WTC11 (cell line): ENCODE results near the gene MAPK14.

ENCODE experiments used
- ESRRA ChIP-seq: sonication (generic); formaldehyde crosslinking; IDR thresholded peaks from 2 replicates; pipeline ENCODE4 v1.8.1; 2022; ENCODE audit warnings: mild to moderate bottlenecking, missing genetic modification reagents, borderline replicate concordance
- ZNF671 ChIP-seq: fragments of 250-450 bp; sonication (Bioruptor Pico); IDR thresholded peaks from 2 replicates; pipeline ENCODE4 v1.8.0; 2021; ENCODE audit warnings: mild to moderate bottlenecking
- TF ChIP-seq, protein P1 (sequence below): fragments of 200-600 bp; IDR thresholded peaks from 2 replicates; pipeline ENCODE4 v1.8.0; 2022; ENCODE audit warnings: antibody characterized with exemption

DNA sequence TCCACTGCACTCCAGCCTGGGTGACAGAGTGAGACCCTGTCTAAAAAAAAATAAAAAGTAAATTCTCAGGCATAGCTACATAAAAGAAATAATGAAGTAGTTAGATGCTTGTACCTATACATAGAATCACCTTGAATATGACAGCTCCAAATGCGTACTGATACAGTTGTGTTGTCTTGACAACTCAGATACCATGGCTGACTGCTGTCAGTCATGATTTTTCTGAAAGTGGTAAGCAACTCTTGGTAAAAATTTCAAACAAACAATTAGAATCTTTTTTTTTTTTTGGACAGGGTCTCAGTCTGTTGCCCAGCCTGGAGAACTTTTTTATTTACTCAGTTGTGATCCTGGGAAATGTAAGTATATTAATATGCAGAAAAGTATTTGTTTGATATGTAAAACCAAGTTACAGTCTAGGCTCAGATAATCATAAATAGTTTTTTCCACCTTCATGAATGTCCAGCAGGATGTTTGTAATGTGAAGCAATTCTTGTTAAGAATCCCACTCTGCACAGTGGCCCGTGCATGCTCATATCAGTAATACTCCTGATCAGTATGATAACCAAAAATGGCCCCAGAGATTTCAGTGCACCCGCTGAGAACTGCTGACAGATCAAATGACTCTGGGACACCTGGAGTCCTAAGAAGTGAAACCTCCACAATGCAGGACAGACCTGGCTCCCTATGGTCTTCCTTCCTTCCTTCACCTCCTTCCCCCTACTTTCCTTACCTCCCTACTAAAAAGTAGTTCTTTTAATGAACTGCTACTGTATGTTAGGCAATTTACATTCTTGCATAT lies 88.7 kb downstream of the MAPK14 start:
- TF ChIP-seq ESRRA (CRISPR knock-in tag) (no peak), ZNF671 (CRISPR knock-in tag) (no peak)
- TF ChIP-seq, protein P1, sequence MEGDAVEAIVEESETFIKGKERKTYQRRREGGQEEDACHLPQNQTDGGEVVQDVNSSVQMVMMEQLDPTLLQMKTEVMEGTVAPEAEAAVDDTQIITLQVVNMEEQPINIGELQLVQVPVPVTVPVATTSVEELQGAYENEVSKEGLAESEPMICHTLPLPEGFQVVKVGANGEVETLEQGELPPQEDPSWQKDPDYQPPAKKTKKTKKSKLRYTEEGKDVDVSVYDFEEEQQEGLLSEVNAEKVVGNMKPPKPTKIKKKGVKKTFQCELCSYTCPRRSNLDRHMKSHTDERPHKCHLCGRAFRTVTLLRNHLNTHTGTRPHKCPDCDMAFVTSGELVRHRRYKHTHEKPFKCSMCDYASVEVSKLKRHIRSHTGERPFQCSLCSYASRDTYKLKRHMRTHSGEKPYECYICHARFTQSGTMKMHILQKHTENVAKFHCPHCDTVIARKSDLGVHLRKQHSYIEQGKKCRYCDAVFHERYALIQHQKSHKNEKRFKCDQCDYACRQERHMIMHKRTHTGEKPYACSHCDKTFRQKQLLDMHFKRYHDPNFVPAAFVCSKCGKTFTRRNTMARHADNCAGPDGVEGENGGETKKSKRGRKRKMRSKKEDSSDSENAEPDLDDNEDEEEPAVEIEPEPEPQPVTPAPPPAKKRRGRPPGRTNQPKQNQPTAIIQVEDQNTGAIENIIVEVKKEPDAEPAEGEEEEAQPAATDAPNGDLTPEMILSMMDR: no peak
